NCI-H446 treated with DMSO at 0.1 percent for 48 hours (cell line): ENCODE data around the gene ITPKA.

Source experiments
- DNase-seq: peaks from one replicate; lab custom pipeline; 2025; lab: John Stamatoyannopoulos, UW

ITPKA gene

GRCh38 chr15:41511331-41511898, 17.7 kb downstream of the ITPKA start:
- DNase-seq, result no peak

- DNase-seq, result no peak
Measured at GRCh38 chr15:41511899-41512369, 18.3 kb downstream of the ITPKA start.

GRCh38 chr15:41512512-41512939, 18.9 kb downstream of the ITPKA start:
- DNase-seq, result no peak

- no peak for DNase-seq
Measured at GRCh38 chr15:41512940-41513505, 19.3 kb downstream of the ITPKA start.

- DNase-seq, result no peak
Measured at GRCh38 chr15:41513506-41514227, 20.0 kb downstream of the ITPKA start, which contains the start of gene LTK. TSS of gene LTK (minus strand) at chr15:41513827. CDS start at chr15:41513709, 118 bp downstream.

DNA sequence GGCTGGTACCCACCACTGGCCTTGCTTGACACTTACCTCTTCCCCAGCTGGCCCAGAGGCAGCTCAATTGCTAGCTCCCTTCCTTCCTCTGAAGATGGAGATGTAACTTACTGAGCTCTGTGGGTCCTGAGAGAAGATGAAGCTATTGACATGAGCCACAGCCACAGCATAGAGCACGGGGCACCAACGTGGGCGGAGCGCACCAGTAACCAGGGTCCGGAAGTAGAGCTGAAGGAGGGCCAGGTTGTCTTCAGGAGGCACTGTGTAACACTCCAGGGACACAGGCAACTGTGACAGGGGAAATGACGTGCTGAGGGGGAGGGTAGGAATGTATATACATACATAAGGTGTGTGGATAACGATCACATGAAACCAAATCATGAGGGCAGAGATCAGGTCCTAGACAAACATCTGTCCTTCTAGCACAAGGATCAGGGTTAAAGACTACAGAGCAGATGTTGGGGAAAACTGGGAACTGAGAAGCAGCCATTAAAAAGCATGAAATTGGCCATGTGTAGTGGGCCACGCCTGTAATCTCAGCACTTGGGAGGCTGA, 24.3 kb downstream of the ITPKA start:
- no peak for DNase-seq

GRCh38 chr15:41520636-41521035, 27.0 kb downstream of the ITPKA start:
- DNase-seq, result no peak

DNA sequence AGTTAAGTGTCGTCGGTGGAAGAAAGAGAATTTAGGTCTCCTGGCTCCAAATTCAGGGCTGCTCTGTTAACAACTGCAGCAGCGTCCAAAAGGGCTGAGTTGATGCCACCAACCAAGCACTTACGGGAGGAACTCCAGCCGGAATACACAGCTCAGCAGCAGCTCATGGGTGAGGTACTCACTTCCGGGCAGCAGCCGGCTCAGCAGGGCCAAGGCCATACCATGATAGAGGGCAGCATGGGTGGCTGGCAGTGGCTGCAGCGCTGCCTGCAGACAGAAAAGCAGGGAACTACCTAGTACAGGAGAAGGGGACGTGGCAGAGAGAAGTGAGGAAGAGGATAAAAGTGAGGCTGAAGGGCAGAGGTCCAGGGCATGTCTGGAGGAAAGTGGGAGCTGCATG, 27.9 kb downstream of the ITPKA start:
- no peak for DNase-seq

GRCh38 chr15:41523097-41523496, 29.4 kb downstream of the ITPKA start:
- no peak for DNase-seq

DNA sequence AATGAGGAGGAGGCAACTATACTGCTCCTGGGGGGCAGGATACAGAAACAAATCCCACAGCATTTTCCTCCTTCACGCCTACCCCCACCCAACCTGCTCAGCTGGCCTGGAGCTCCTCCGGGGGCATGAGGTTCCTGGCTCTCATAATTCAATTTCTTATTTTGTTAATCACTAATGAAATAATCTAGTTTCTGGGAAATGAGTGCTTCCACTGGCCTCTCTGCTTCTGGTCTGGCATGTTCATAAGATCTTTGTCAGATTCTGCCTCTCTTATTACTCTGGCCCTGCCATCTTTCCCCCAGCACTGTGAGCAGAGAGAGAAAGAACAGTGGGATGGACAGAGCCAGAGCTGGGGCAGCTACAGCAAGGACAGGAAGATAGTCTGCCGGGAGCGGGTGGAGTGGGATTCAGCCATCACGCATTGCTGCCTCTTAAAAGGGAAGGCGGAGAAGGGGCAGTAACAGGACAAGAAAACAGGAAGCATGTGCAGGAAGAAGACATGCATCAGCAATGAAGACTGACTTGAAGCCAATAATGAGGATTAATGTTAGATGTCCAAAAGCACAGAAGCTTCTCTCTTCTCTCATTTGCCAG, 36.8 kb downstream of the ITPKA start:
- no peak for DNase-seq

- DNase-seq, result no peak
Measured at GRCh38 chr15:41535544-41535943, 41.9 kb downstream of the ITPKA start.

GRCh38 chr15:41536866-41537265, 43.2 kb downstream of the ITPKA start:
- no peak for DNase-seq

- no peak for DNase-seq
Measured at GRCh38 chr15:41543521-41543870, 49.8 kb downstream of the ITPKA start.

DNA sequence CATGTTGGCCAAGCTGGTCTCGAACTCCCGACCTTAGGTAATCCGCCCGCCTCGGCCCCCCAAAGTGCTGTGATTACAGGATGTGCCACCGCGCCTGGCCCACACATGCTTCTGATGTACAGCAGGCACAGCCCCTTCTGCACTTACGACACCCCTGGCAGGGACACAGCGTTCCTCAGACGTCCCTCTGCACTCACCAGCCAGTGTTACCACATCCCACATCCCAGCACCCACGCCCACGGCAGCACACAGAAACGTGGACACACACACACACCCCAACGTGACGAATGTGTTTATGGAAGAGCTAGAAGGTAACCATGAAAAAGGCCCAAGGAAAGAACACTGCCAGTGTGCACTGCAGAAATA, 51.0 kb downstream of the ITPKA start:
- no peak for DNase-seq

GRCh38 chr15:41545218-41545617, 51.5 kb downstream of the ITPKA start:
- no peak for DNase-seq

GRCh38 chr15:41546851-41547786, 53.4 kb downstream of the ITPKA start:
- no peak for DNase-seq

- no peak for DNase-seq
Measured at GRCh38 chr15:41550066-41550775, 56.5 kb downstream of the ITPKA start.
